Measurements from ENCODE around the gene PCLO.
"Not testable (repeated sequence)": the region's sequence is repeated elsewhere in the genome, so short reads cannot be mapped to it uniquely, and the experiment has no call there.

GRCh38 chr7:83023817-83024665 lies 138.6 kb downstream of the PCLO start:
- TF ChIP-seq, protein P1, sequence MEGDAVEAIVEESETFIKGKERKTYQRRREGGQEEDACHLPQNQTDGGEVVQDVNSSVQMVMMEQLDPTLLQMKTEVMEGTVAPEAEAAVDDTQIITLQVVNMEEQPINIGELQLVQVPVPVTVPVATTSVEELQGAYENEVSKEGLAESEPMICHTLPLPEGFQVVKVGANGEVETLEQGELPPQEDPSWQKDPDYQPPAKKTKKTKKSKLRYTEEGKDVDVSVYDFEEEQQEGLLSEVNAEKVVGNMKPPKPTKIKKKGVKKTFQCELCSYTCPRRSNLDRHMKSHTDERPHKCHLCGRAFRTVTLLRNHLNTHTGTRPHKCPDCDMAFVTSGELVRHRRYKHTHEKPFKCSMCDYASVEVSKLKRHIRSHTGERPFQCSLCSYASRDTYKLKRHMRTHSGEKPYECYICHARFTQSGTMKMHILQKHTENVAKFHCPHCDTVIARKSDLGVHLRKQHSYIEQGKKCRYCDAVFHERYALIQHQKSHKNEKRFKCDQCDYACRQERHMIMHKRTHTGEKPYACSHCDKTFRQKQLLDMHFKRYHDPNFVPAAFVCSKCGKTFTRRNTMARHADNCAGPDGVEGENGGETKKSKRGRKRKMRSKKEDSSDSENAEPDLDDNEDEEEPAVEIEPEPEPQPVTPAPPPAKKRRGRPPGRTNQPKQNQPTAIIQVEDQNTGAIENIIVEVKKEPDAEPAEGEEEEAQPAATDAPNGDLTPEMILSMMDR (IDR thresholded peaks at IDR 0.05) = not testable (repeated sequence)
- TF ChIP-seq POLR2A (IDR thresholded peaks at IDR 0.05) = not testable (repeated sequence)
